GM20431 (cell line): ENCODE measurements around the gene OGFR.
"Not testable (repeated sequence)": the region's sequence is repeated elsewhere in the genome, so short reads cannot be mapped to it uniquely, and the experiment has no call there.

ENCODE experiments used
- in situ Hi-C: fragments of 300-500 bp; cut with MseI, MboI; formaldehyde crosslinking; loops from one replicate; pipeline ENCODE4 v1.15.0; 2020; ENCODE audit warnings: low sequenced_read_pairs; ENCODE audit not compliant: unreplicated experiment

Gene OGFR

DNA sequence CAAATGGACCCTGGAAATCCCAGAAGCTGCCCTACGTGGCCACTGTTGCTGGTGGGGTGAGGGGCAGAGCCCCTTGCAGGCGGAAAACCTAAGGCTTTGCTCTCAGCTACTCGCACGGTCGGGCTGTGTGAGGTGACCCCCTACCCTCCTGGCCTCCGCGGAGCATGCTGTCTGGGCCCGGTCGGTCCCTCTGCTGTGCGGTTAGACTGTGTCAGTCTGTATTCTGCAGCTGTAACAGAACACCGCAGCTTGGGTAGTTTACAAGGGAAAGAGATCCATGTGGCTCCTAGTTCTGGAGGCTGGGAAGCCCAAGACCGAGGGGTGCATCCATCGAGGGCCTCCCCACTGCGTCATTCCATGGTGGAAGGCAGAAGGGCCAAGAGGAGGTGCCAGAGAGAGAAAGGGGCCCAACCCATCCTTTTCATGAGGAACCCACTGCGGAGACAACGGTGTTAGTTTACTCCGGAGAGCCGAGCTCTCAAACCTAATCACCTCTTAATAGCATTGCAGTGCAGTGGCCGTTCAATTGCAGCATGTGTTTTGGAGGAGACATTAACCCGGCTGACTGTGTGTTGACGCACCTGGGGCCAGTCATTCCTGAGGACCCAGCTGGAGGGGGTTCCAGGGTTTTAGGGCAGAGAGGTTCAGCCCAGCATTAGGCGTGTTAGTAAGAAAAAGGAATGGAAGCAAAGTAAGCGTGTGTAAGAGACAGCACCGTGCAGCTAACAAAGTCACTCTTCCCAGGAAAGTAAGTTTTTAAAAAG, 30.5 kb downstream of the OGFR start:
- in situ Hi-C loops, result no loop called here

GRCh38 chr20:62835931-62836861, 31.6 kb downstream of the OGFR start:
- in situ Hi-C loops, result no loop called here

DNA sequence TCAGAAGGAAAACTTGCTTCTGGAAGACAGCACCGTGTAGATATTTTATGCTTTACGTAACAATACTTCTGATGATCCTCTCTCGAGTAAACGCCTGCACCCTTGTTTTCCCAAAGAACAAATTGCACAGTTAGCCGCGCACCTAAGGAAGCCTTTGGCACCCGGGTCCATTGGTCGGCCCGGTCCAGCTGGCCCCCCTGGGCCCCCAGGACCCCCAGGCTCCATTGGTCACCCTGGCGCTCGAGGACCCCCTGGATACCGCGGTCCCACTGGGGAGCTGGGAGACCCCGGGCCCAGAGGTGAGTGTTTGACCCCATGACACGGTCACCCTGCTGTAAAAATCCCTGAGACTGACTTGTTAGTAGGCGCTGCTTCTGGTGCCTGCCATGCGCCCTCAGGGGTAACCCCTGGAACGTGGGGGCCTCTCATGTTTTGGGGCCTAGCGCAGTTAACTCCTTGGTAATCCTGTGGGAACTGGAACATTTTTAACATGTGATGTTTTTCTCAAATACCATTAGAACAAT, 32.4 kb downstream of the OGFR start:
- in situ Hi-C loops, result no loop called here

DNA sequence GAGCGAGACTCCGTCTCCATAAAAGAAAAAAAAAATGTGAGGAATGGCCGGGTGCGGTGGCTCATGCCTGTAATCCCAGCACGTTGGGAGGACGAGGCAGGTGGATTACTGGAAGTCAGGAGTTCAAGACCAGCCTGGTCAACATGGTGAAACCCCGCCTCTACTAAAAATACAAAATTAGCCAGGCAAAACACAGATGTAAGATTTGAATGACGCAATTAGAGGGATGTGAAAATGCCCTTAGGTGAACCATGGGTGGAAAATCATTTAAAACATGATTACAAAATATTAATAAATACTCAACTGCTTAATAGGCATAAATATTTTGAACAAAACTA, 33.1 kb downstream of the OGFR start:
- in situ Hi-C loops, result no loop called here

DNA sequence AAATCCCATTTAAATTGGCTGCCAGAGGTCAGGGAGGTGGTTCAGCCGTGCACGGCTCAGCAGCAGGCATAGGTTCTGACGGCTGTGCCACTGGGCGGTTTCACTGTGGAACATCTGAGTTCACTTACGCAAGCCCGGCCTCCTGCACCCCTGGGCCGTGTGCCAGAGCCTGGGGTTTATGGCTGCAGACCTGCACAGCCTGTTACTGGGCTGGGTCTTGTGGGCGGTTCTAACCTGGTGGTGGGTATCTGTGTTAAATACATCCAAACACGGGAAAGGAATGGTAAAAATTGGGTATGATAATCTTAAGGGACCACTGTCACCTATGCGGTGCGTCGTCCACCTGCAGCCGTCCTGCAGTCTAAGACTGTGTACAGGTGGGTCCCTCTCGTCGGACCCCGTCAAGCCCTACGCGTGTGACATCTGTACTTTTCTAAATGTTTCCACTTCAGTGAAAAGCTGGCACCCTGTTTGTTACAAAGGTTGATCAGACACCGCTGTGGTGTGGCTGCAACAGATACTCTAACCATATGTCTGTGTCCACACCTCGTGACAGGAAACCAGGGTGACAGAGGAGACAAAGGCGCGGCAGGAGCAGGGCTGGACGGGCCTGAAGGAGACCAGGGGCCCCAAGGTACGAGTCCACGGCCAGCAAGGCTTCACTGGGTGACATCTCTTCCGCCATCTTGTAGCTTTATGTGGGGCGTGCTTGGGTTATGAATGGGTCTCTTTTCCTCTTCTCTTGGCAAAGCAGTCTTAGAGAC, 33.7 kb downstream of the OGFR start:
- in situ Hi-C loops, result no loop called here

- in situ Hi-C loops, result no loop called here
Measured at GRCh38 chr20:62839261-62839660, 34.6 kb downstream of the OGFR start.

DNA sequence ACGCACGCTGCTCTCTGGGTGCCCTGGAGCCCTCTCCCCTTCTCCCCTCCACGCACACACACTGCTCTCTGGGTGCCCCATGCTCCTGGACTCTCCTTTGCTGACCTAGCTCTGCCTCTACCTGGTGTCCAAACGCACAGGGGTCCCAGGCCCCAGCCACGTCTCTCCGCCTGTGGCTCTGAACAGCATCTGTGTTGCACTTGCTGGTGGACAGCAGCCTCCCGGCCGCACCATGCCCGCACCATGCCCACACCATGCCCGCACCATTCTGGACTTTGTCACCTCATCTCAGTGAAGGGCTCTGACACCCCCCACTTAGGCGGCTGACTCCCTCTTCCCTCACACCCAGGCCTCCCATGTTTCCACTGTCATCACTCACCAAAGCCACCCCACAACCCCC, 35.2 kb downstream of the OGFR start:
- in situ Hi-C loops, result no loop called here

GRCh38 chr20:62840244-62841197, 35.9 kb downstream of the OGFR start:
- in situ Hi-C loops, result no loop called here

GRCh38 chr20:62841705-62842212, 37.1 kb downstream of the OGFR start:
- in situ Hi-C loops, result no loop called here

DNA sequence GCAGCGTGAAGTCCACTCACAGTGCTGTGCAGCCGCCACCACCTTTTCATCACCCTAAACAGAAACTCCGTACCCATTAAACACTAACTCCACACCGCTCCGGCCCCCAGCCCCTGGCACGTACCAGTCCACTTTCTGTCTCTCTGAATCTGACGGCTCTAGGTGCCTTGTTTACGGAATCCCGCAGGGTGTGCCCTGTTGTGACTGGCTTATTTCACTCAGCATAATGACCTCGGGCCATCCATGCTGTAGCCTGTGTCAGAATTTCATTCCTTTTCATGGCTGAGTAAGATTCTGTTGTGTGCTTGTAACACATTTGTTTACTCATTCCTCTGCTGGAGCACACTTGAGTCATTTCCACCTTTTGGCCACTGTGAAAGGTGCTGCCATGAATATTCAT, 39.0 kb downstream of the OGFR start:
- in situ Hi-C loops, result no loop called here

DNA sequence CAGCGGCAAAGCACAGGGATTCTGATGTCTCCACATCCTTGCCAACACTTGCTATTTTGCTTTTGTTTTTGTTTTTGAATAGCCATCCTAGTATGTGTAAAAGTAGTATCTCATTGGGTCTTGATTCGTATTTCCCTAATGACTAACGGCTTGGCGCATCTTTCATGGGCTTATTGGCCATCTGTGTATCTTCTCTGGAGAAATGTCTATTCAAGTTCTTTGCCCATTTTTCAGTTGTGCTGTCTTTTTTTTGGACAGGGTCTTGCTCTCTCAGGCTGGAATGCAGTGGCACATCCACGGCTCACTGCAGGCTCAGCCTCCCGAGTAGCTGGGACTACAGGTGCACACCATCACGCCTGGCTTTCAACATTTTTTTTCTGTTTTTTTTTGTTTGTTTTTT, 39.5 kb downstream of the OGFR start:
- in situ Hi-C loops, result no loop called here

DNA sequence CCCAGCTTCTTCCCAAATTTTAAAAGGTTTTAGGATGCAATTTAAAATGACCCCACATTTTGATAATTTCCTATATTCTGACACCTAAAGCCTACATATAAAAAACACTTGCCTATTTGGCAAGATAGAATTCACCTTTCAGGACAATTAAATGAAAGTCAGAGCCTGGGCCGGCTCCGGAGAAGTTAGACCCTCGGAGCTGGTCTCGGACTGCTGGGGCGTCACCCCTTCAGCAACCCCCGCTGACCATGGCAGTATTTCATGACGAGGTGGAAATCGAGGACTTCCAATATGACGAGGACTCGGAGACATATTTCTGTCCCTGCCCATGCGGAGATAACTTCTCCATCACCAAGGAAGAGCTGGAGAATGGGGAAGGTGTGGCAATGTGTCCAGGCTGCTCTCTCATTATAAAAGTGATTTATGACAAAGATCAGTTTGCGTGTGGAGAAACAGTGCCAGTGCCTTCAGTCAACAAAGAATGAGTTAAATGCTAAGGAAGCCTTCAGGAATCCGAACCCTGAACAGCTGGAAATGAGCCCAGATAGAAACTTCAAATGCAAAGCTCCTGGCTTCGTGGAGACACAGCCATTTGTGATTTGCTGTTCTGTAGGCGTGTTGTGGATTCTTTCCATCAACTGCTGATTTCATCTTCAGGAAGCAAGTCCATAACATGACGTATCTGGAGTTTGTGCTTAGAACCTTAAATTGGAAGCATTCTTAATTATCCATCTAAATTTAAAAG, 41.0 kb downstream of the OGFR start:
- in situ Hi-C loops, result no loop called here

- in situ Hi-C loops, result no loop called here
Measured at GRCh38 chr20:62846166-62846890, 41.7 kb downstream of the OGFR start.

GRCh38 chr20:62848917-62849316, 44.3 kb downstream of the OGFR start:
- in situ Hi-C loops, result not testable (repeated sequence)

DNA sequence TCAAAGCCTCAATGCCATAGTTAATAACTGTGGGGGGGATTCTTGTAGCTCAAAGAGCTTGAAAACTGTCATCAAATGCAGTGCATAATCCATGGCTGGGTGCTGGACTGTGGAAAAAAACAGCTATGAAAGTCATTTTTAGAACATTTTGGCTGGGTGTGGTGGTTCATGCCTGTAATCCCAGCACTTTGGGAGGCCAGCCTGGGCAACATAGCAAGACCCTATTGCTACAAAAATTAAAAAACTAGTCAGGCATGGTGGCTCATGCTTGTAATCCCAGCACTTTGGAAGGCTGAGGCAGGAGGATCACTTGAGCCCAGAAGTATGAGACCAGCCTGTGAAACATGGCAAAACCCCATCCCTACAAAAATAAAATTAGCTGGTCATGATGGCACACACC, 44.8 kb downstream of the OGFR start:
- in situ Hi-C loops, result no loop called here

- in situ Hi-C loops, result no loop called here
Measured at GRCh38 chr20:62850333-62850974, 45.8 kb downstream of the OGFR start.

DNA sequence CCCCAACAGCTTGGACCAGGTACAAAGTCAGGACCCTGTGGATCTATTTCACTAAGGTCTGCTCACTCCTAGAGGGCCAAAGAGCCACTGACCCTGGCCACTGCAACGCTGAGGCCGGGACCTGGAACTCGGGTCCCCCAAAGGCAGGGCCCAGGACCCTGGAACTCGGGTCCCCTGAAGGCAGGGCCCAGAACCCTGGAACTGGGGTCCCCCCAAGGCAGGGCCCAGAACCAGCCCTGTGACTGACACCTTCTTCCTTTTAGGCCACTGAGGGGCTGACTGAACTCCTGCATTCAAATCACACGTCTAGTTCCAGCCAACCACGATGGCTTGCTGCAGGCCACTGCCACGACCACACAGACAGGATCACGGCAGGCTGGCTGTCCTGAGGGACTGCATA, 47.6 kb downstream of the OGFR start:
- in situ Hi-C loops, result no loop called here
